ENCODE data around the gene KIF18B.

Gene KIF18B

DNA sequence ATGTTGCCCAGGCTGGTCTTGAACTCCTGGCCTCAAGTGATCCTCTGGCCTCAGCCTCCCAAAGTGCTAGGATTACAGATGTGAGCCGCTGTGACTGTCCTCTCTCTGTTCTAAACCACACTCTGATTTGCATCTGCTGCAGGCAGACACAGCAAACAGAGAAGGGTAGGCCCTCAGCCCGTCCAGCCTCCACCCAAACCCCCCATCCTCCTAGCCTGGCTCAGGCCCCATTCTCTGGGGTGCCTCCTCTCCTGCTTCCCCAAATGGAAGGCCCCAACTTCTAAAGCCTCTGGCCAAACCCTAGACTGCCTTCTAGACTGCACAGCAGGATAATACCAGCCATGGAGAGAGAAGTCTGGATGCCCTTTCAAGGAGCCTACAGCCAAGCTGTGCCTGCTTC, 28.2 kb downstream of the KIF18B start:
- no peak for DNase-seq (ENCODE audit: low read depth in 2 of 2)

DNA sequence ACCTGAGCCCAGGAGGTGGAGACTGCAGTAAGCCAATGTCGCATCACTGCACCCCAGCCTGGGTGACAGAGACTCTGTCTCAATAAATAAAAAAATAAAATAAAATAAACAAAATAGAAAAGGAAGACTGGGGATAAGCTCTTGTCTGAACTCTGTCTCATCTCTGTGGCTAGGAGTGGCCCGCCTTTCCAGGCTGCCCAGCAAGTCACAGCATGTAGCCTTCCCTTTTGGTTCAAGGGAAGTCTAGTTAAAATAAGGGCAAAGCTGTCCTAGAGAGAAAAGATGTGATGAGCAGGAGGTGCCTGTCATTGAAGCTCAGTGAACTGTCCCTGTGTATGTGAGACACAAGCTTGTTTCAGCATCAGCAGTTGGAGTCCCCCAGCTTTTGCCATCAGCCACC, 29.6 kb downstream of the KIF18B start:
- DNase-seq (ENCODE audit: low read depth in 2 of 2), result no peak

GRCh38 chr17:44917456-44917855, 30.1 kb downstream of the KIF18B start:
- DNase-seq (ENCODE audit: low read depth in 2 of 2), result no peak

GRCh38 chr17:44916781-44917241, 30.8 kb downstream of the KIF18B start:
- DNase-seq (ENCODE audit: low read depth in 2 of 2), result no peak

DNA sequence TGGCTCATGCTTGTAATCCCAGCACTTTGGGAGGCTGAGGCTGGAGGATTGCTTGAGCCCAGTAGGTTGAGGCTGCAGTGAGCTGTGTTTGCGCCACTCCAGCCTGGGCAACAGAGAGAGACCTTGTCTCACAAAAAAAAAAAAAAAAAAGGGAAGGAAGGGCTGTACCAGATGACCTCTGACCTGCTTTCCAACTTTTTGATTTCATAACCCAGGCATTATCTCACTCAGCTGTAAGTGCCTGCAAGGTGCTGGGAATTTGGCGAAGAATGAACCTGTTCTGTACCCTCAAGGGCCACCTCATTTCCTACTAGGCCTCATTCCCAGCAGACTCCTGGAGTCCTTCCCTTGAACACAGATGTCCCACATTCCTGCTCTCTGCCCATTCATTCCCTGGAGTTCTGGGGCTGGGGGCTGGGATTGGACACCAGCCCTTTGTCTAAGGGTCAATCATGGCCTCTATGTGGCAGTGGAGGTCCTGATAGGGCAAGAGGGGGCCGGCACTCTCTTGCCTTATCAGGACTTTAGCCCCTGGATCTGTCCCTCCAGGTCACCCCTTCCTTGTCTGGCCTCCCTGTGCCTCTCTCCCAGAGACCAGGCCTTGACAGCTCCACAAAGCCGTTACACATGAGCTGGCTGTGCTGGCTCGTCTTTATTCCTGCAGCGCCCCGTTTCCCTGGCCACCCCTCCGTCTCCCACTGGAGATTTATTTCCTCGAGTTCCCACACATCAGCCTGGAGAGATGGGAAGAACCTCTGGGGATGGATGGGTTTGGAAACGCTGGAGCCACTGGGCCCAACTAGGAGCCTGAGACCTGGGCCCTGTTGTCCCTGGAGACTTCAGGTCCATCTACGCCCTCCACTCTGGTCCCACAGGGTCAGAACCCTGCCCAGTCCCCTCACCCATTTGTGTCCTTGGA, 31.5 kb downstream of the KIF18B start:
- DNase-seq (ENCODE audit: low read depth in 2 of 2), result no peak

DNA sequence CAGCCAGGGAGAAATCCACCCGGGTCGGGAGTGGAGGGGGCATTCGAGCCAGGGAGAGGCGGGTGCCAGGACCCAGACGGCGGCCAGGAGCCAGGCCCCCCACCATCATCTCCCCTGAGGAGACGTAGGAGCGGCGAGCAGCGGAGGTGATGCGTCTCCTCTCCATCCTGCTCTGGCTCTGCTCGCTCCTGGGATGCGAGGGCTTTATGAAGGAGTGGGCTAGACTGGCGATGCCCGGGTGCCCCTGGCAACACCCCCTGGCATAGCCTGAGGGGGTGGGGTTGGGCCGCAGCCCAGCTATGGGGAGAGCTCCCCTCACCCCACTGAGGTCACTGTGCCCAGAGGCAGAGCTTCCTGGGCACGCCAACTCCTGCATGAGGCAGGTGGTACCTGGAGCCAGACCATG, 32.2 kb downstream of the KIF18B start, which contains the start of gene GFAP:
TSS of gene GFAP (minus strand) at position 180 of the 406 bp plus-strand sequence. CDS start at position 166, 14 bp downstream.
- no peak for DNase-seq (ENCODE audit: low read depth in 2 of 2)

- no peak for DNase-seq (ENCODE audit: low read depth in 2 of 2)
Measured at GRCh38 chr17:44914698-44915271, 32.8 kb downstream of the KIF18B start.

- DNase-seq (ENCODE audit: low read depth in 2 of 2), result no peak
Measured at GRCh38 chr17:44914148-44914547, 33.4 kb downstream of the KIF18B start.

- no peak for DNase-seq (ENCODE audit: low read depth in 2 of 2)
Measured at GRCh38 chr17:44913676-44914075, 33.9 kb downstream of the KIF18B start.

DNA sequence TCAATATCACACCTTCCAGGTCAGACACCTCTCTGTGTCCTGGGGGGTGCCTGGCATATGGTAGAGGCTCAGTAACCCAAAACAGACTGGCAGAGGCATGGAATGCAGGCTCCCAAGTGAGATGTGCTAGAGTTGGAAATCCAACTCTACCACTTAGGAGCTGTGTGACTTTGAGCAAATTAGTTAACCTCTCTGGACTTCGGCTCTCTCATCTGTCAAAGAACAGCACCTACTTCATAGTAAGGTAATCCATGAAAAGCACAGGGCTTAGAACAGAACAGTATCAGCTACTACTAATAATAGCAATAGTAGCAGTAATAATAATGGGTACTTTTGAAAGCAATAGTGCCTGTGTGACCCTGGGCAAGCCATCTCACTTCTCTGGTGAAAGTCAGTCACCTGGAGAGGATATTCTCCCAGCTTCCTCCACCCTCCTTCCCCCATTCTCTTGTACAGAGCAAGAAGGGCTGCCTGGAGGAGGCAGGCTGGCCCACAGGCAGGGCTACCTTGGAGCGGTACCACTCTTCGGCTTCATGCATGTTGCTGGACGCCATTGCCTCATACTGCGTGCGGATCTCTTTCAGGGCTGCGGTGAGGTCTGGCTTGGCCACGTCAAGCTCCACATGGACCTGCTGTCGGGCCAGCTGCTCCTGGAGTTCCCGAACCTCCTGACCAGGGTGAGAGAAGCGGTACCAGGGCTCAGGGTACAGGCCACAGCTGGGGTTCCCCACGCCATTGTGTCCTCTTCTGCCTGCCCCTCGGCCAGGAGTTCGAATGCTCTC, 34.6 kb downstream of the KIF18B start:
- no peak for DNase-seq (ENCODE audit: low read depth in 2 of 2)

DNA sequence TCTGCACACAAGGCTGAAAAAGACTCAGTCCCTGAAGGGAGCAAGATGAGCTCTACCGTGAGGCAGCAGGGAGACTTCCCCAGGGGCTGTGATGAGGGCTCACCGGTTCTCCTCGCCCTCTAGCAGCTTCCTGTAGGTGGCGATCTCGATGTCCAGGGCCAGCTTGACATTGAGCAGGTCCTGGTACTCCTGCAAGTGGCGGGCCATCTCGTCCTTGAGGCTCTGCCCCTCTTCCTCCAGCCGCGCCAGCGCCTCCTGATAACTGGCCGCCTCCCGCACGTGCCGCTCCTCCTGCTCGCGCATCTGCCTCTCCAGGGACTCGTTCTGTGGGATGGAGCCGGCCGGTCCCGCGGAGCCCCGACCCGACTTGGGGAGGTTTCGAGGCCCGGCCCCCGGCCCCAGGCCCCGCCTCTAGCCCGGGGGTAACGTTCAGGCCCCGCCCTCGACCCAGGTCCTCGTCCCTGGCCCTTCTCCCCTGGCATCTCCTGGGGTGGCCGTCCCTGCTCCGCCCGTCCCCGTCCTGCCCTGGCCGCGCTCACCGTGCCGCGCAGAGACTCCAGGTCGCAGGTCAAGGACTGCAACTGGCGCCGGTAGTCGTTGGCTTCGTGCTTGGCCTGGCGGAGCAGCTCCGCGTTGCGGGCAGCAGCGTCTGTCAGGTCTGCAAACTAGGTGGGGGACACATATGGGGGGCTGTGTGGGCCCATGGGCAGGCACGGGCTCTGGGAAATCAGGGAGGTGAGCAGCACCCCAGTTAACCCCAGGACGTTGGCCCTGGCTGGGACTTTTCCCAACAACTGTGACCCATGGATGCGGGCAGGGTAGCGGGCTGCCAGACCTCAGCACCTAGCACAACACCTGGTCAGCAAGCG, 36.2 kb downstream of the KIF18B start:
- no peak for DNase-seq (ENCODE audit: low read depth in 2 of 2)

- no peak for DNase-seq (ENCODE audit: low read depth in 2 of 2)
Measured at GRCh38 chr17:44910231-44911106, 37.1 kb downstream of the KIF18B start.

- peak; percentile 53 to 63 for DNase-seq (ENCODE audit: low read depth in 2 of 2)
Measured at GRCh38 chr17:44909681-44910144, 37.9 kb downstream of the KIF18B start.

DNA sequence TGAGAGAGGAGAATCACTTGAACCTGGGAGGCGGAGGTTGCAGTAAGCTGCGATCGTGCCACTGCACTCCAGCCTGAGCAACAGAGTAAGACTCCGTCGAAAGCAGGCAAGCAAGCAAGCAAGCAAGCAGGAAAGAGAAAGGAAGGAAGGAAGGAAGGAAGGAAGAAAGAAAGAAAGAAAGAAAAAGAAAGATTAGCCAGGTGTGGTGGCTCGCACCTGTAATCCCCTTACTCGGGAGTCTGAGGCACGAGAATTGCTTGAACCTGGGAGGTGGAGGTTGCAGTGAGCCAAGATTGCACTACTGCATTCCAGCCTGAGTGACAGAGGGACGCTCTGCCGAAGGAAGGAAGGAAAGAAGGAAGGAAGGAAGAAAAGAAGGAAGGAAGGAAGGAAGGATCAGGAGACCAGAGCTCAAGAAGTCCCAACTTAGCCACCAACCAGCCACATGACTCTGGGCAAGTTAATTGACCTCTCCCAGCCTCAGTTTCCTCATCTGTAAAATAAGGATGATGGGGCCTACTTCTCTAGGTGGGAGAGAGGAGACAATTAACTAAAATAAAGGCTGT, 38.7 kb downstream of the KIF18B start:
- DNase-seq (ENCODE audit: low read depth in 2 of 2), result no peak

- DNase-seq (ENCODE audit: low read depth in 2 of 2), result no peak
Measured at GRCh38 chr17:44907729-44908470, 39.7 kb downstream of the KIF18B start.

- no peak for DNase-seq (ENCODE audit: low read depth in 2 of 2)
Measured at GRCh38 chr17:44906763-44907728, 40.5 kb downstream of the KIF18B start.

GRCh38 chr17:44906010-44906646, 41.4 kb downstream of the KIF18B start:
- DNase-seq (ENCODE audit: low read depth in 2 of 2), result peak; percentile 76 to 81

All from fibroblast of skin of left quadriceps (primary cell).